HUES48 (cell line): ENCODE measurements around the gene RYR2.

Experiments used
- H3K27ac ChIP-seq: one replicate; pipeline ENCODE4 v1.7.0; 2013; ENCODE audit warnings: low read depth, low read length, inconsistent platforms
- H3K27me3 ChIP-seq: 2 replicates; pipeline ENCODE4 v1.6.1; 2013; ENCODE audit warnings: mild to moderate bottlenecking, low read length; ENCODE audit not compliant: control insufficient read depth, insufficient read depth
- H3K36me3 ChIP-seq: 2 replicates; pipeline ENCODE4 v1.6.1; 2013; ENCODE audit warnings: low read length; ENCODE audit not compliant: control insufficient read depth, insufficient read depth
- H3K4me1 ChIP-seq: 2 replicates; pipeline ENCODE4 v1.6.1; 2013; ENCODE audit warnings: mild to moderate bottlenecking, low read length; ENCODE audit not compliant: control insufficient read depth, insufficient read depth
- H3K4me3 ChIP-seq: 2 replicates; pipeline ENCODE4 v1.5.1; 2013; ENCODE audit warnings: mild to moderate bottlenecking, low read depth, low read length
- H3K9ac ChIP-seq: 2 replicates; pipeline ENCODE4 v1.6.1; 2013; ENCODE audit warnings: mild to moderate bottlenecking, low read depth, low read length, moderate library complexity
- H3K9me3 ChIP-seq: 2 replicates; pipeline ENCODE4 v1.6.1; 2013; ENCODE audit warnings: low read length; ENCODE audit not compliant: control insufficient read depth, insufficient read depth

Gene RYR2

DNA sequence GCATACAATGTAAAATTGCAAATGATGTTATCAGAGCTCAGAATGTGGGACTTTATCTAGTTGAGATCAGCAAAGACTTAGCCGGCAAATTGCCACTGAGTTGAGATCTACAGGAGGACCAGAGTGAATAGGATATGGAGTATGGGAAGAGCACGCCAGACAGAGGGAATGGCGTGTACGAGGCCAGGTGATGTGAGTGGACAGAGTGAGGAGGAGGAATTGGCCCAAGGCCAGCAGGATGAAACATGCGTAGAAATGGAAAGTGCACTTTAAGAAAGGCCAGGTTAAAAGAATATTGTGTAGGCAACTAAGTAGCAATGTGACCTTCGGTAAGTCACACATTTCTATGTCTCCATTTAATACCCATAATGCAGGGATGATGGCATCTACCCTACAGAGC is 637.7 kb downstream of the RYR2 start:
- Histone ChIP-seq H3K27ac (no peak overlapping the region), H3K9ac (no peak overlapping the region), H3K9me3 (no peaks in the 10 kb centered on the region), H3K36me3 (peaks cover 2% of the 10 kb centered on the region; the same call in 1 of the 2 replicates), H3K27me3 (no peaks in the 10 kb centered on the region), H3K4me1 (peaks cover 21% of the 10 kb centered on the region; the same call in 1 of the 2 replicates), H3K4me3 (no peak overlapping the region)

DNA sequence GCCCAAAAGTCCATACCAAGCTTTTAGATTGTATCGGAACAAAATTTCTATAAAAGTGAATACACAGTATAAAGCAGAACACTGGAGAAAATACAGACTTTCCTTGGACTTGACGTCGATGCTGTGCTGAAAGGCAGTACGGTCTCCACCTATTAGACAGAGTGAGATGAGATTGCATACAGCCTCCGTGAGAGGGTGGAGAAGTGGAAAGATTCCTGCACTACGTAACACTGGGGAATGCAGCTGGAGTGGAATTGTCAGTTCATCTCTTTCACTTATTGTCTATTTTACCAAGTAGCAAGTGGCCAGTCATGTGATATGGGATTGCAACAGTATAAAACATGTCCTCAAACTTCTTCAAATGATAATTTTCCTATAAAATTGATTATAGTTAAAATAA is 639.2 kb downstream of the RYR2 start:
- H3K36me3 ChIP-seq: no peaks in the 10 kb centered on the region; the same call in 1 of the 2 replicates
- no peak overlapping the region for H3K9ac ChIP-seq
- H3K27ac ChIP-seq: no peak overlapping the region
- H3K27me3 ChIP-seq: no peaks in the 10 kb centered on the region
- peaks cover 21% of the 10 kb centered on the region; the same call in 1 of the 2 replicates for H3K4me1 ChIP-seq
- no peak overlapping the region for H3K4me3 ChIP-seq
- H3K9me3 ChIP-seq: no peaks in the 10 kb centered on the region

DNA sequence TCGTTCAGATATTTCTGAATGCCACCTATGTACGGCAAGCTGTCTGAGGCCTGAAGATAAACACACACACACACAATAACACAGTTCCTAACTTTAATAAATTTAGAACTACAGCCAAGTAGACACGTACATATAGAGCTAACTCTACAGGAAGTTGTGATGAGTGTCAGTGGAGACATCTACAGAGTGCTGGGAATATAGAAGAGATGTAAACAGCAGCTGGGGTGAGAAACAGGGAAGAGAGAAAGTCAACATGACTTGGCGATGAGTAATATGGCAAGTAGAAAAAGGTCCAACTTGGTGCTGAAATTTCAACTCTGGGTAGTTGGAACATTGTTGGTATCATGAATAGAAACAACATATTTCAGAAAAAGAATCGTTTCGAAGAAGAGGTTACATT is 642.3 kb downstream of the RYR2 start:
- Histone ChIP-seq H3K4me3 (no peak overlapping the region), H3K27me3 (no peaks in the 10 kb centered on the region), H3K9ac (no peak overlapping the region), H3K36me3 (no peaks in the 10 kb centered on the region; the same call in 1 of the 2 replicates), H3K9me3 (no peaks in the 10 kb centered on the region), H3K4me1 (peaks cover 13% of the 10 kb centered on the region; the same call in 1 of the 2 replicates), H3K27ac (no peak overlapping the region)

DNA sequence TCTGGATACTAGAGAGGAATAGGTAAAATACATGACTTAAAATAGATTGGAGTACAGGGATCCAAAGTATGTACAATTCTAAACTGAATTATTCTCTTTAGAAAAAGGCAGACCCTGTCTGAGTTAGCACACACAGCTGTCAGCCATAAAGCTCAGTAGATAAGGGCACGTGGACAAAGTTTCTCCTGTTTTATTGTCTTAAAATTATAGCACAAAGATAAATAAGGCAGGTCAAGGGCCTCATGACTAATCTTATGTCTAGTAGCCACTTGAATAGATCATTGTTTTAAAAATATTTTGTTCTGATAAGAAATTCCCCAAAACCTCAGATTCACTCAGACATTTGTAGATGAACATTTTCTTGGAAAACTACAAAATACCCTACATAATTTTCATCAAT is 643.6 kb downstream of the RYR2 start:
- Histone ChIP-seq H3K36me3 (no peaks in the 10 kb centered on the region), H3K27ac (no peak overlapping the region), H3K4me3 (no peak overlapping the region), H3K4me1 (peaks cover 13% of the 10 kb centered on the region; the same call in 1 of the 2 replicates), H3K9me3 (no peaks in the 10 kb centered on the region), H3K9ac (no peak overlapping the region), H3K27me3 (no peaks in the 10 kb centered on the region)

DNA sequence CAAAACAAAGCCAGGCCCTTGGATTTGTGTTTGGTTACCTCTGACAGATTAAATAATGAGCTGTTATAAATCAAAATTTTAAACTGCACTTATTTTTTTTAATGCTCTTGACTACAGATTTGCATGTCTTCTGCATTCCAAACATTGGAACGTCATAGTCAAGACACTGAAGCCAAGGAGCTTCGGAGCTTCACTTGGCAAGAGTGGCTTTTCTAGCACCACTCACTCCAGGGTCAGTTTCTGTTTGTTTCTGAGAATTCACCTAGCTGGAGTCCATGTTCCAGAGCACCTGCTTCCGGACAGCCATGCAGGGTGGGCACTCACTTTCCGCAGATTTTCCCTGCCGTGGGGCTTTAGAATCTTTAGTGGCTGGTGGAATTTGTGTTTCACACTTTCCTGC is 645.8 kb downstream of the RYR2 start:
- Histone ChIP-seq H3K4me1 (peaks cover 9% of the 10 kb centered on the region; the same call in 1 of the 2 replicates), H3K27me3 (no peaks in the 10 kb centered on the region), H3K27ac (no peak overlapping the region), H3K4me3 (no peak overlapping the region), H3K9ac (no peak overlapping the region), H3K36me3 (no peaks in the 10 kb centered on the region), H3K9me3 (no peaks in the 10 kb centered on the region)

DNA sequence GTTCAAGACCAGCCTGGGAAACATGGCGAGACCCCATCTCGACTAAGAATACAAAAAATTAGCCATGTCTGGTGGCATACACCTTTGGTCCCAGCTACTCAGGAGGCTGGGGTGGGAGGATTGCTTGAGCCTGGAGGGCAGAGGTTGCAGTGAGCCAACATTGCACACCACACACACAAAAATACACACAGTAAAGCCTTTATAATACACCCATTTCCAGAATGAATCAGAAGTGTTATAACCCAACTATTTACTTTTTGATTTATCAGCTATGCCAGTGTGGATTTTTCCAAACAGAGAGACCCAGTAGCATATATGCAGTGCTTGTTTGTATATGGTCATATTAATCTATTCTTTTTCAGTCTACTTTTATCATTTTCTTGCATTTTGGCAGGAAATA is 648.7 kb downstream of the RYR2 start:
- 0 out of 2 replicates have a peak, but pooled peaks cover 3% of the 10 kb centered on the region for H3K4me1 ChIP-seq
- H3K36me3 ChIP-seq: no peaks in the 10 kb centered on the region
- H3K9me3 ChIP-seq: no peaks in the 10 kb centered on the region
- no peaks in the 10 kb centered on the region for H3K27me3 ChIP-seq
- H3K27ac ChIP-seq: no peak overlapping the region
- no peak overlapping the region for H3K4me3 ChIP-seq
- no peak overlapping the region for H3K9ac ChIP-seq

DNA sequence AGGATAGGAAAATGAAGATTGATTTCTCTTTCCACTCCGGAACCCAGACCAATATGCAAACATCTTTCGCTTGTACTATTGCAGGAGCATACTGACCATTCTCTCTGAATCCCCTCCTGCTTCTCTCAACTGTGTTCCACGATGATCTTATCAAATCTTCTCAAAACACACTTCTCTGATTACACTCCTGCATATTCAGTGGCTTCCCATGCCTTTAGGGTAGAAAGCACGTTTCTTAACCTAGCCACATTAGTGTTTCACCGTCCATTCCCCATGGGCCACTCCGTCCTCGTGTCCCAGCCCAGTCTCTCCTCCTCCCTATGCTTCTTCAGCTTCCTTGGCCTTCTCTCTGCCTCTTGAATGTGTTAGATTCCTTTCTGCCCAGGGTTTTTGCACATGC is 650.3 kb downstream of the RYR2 start:
- no peak overlapping the region for H3K9ac ChIP-seq

DNA sequence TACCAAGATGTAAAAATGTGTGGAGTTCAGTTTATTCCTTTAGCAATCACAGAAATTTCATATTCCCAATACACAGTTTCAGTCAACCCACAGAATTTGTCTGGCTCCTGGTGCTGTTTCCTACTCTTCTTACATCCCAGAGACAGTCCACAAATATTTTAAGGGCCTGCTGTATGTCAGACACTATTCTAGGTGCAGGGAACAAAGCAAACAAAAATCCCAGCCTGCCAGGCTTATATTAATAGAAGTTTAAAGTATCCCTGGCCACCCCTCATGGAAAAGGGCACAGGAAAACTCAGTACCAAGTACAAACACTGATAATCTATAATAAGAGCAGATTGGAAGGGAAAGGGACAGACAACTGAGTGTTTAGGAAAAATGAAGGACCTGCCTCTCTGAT is 653.9 kb downstream of the RYR2 start:
- H3K27me3 ChIP-seq: no peaks in the 10 kb centered on the region
- H3K4me3 ChIP-seq: no peak overlapping the region
- 0 out of 2 replicates have a peak, but pooled peaks cover 3% of the 10 kb centered on the region for H3K36me3 ChIP-seq
- no peak overlapping the region for H3K27ac ChIP-seq
- no peaks in the 10 kb centered on the region for H3K9me3 ChIP-seq
- no peak overlapping the region for H3K9ac ChIP-seq
- H3K4me1 ChIP-seq: no peaks in the 10 kb centered on the region

More for the DNA sequence above, 650.3 kb downstream of the RYR2 start:
- no peaks in the 10 kb centered on the region for H3K27me3 ChIP-seq
- 0 out of 2 replicates have a peak, but pooled peaks cover 3% of the 10 kb centered on the region for H3K4me1 ChIP-seq
- H3K4me3 ChIP-seq: no peak overlapping the region
- H3K27ac ChIP-seq: no peak overlapping the region
- no peaks in the 10 kb centered on the region for H3K9me3 ChIP-seq
- no peaks in the 10 kb centered on the region for H3K36me3 ChIP-seq

DNA sequence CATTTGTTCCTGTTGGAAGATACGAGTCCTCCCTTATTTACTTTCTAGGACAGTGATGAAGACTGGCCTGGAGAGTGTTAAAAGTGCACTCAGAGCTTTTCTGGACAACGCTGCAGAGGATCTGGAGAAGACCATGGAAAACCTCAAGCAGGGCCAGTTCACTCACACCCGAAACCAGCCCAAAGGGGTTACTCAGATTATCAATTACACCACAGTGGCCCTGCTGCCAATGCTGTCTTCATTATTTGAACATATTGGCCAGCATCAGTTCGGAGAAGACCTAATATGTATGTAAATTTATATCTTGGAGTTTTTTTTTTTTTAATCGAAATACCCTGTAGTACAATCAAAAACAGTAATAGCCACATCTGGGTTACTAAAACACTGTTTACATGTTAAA is 658.2 kb downstream of the RYR2 start:
- no peaks in the 10 kb centered on the region for H3K4me1 ChIP-seq

DNA sequence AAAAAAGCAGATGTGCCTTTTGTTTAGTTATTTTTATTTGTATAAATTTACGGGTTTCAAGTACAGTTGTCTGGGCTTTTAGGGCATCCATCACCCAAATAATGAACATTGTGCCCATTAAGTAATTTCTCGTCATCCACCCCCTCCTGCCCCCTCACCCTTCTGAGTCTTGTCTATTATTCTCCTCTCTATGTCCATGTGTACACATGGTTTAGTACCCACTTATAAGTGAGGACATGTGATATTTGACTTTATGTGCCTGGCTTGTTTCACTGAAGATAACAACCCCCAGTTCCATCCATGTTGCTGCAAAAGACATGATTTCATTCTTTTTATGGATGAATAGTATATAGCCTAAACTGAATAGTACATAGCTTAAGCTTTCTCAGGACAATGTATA is 659.5 kb downstream of the RYR2 start:
- H3K36me3 ChIP-seq: 0 out of 2 replicates have a peak, but pooled peaks cover 3% of the 10 kb centered on the region
- no peak overlapping the region for H3K27ac ChIP-seq
- H3K27me3 ChIP-seq: no peaks in the 10 kb centered on the region
- no peaks in the 10 kb centered on the region for H3K9me3 ChIP-seq
- no peak overlapping the region for H3K4me3 ChIP-seq
- no peak overlapping the region for H3K9ac ChIP-seq
- no peaks in the 10 kb centered on the region for H3K4me1 ChIP-seq

More for the DNA sequence above, 658.2 kb downstream of the RYR2 start:
- no peaks in the 10 kb centered on the region for H3K9me3 ChIP-seq
- no peaks in the 10 kb centered on the region for H3K27me3 ChIP-seq
- 0 out of 2 replicates have a peak, but pooled peaks cover 3% of the 10 kb centered on the region for H3K36me3 ChIP-seq
- no peak overlapping the region for H3K27ac ChIP-seq
- H3K9ac ChIP-seq: no peak overlapping the region
- no peak overlapping the region for H3K4me3 ChIP-seq

DNA sequence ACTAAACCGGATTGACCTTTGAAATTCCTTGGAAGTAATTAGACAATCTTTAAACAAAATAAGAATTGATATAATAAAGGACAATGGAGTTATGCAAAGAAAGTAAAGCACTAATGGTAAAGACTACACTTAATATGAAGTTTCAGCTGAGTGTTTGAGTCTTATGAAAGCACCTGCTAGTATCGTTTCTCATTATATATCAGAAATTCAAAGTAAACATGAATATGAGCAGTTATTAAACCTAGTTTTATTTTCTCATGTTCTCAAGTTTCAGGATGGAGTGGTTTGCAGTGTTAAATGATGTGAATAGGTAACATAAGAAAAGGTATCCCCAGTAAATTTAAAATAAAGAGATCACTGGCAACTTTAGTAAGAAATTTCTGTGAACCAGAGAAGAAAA is 660.2 kb downstream of the RYR2 start:
- Histone ChIP-seq H3K9ac (no peak overlapping the region), H3K9me3 (no peaks in the 10 kb centered on the region), H3K27me3 (no peaks in the 10 kb centered on the region), H3K36me3 (0 out of 2 replicates have a peak, but pooled peaks cover 3% of the 10 kb centered on the region), H3K4me1 (no peaks in the 10 kb centered on the region), H3K27ac (no peak overlapping the region), H3K4me3 (no peak overlapping the region)
